HG02678 (cell line): ENCODE measurements around the gene CES2.
"Not testable (repeated sequence)": the region's sequence is repeated elsewhere in the genome, so short reads cannot be mapped to it uniquely, and the experiment has no call there.

ENCODE experiments used
- ATAC-seq: cut with Tn5 transposase; IDR thresholded peaks from one replicate; pipeline ENCODE4 v1.9.1; 2021; ENCODE audit warnings: mild to moderate bottlenecking, moderate library complexity; ENCODE audit not compliant: unreplicated experiment

CES2 gene, protein sequence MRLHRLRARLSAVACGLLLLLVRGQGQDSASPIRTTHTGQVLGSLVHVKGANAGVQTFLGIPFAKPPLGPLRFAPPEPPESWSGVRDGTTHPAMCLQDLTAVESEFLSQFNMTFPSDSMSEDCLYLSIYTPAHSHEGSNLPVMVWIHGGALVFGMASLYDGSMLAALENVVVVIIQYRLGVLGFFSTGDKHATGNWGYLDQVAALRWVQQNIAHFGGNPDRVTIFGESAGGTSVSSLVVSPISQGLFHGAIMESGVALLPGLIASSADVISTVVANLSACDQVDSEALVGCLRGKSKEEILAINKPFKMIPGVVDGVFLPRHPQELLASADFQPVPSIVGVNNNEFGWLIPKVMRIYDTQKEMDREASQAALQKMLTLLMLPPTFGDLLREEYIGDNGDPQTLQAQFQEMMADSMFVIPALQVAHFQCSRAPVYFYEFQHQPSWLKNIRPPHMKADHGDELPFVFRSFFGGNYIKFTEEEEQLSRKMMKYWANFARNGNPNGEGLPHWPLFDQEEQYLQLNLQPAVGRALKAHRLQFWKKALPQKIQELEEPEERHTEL

GRCh38 chr16:66935314-66936011, at the start of gene CES2:
CES2 (plus strand) TSS chr16:66935516; CDS start chr16:66935636, 120 bp downstream.
- ATAC-seq: no peak

DNA sequence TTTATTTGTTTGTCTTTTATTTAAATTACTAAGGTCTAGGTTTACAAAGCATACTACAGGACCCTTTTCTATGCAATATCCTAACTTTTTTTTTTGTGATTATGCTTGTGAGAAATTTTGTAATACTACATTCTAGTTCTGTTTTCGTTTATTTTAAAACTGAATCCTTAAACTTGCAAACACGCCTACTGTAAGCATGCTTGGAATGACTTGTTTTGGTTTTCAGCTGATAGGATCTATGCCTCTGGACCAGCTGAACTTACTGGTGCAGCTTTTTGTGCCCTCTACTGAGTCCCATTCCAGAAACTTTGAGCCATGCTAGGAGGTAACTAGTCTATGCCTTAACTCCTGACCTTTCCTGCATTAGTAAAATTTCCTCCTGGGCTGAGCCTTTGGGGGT, 49.0 kb upstream of the CES2 start:
- no peak for ATAC-seq

DNA sequence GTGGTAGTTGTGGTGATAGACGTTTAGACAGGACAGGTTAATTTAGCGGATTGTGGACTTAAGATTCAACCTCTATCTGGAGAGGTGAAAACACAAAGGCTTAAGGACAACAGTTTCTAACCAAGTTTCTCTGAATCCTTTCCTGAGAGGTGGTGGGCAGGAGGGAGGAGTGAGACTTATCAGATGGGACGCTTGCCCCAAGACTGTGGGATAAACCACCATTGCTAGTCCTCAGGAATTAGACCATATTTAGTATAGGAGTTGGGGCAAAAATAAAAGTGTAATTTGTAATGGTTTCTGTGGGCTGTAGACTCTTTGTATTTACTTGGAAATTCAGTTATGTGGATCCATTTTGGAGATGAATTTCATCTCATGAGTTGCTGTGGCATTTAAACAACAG, 48.4 kb upstream of the CES2 start:
- ATAC-seq: no peak

DNA sequence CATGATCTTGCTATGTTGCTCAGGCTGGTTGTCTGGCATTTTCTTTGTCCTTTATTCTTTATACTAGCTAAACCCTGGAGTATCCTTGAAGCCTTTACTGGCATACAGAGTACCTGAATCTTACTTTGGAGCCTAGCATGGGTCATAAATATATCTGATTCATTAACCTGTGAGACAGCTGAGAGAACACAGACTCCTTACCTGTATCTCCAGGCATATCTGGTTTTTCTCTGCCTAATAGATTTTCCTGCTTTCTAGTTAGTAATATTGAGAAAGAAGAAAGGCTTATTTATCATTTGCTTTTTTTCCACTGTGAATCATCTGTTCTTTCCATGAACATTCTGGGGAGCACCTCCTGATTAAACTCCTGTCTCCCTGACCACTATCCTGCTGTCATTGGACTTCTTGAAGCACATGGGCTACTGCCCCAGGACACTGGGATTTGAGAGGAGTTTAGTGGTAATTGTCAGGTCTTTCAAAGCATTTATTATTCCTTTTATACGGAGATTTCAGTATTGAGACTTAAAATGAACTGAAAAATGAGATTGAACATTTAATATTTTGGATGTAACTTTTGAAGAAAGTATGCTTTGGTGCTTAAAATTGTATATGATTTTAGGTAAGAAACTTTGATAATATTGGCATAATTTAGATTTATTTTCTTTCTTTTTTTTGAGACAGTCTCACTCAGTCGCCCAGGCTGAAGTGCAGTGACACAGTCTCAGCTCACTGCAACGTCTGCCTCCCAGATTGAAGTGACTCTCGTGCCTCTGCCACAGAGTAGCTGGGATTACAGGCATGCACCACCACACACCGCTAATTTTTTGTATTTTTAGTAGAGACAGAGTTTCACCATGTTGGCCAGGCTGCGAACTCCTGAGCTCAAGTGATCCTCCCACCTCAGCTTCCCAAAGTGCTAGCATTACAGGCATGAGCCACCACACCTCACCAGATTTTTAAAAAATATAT, 46.4 kb upstream of the CES2 start:
- no peak for ATAC-seq

DNA sequence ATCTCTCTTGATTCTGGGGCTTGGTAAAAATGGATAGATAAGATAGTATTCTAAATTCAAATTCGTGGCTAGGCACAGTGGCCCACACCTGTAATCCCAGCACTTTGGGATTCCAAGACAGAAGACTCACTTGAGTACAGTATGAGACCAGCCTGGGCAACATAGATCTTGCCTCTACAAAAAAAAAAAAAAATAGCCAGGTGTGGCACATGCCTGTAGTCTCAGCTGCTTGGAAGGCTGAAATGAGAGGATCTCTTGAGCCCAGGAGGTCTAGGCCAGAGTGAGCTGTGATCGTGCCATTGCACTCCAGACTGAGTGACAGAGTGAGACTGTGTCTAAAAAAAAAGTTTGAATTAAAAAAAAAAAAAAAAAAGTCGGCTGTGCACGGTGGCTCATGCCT, 45.7 kb upstream of the CES2 start:
- no peak for ATAC-seq

GRCh38 chr16:66890799-66891198, 44.5 kb upstream of the CES2 start:
- no peak for ATAC-seq

- no peak for ATAC-seq
Observed at GRCh38 chr16:66891360-66891759, 44.0 kb upstream of the CES2 start.

DNA sequence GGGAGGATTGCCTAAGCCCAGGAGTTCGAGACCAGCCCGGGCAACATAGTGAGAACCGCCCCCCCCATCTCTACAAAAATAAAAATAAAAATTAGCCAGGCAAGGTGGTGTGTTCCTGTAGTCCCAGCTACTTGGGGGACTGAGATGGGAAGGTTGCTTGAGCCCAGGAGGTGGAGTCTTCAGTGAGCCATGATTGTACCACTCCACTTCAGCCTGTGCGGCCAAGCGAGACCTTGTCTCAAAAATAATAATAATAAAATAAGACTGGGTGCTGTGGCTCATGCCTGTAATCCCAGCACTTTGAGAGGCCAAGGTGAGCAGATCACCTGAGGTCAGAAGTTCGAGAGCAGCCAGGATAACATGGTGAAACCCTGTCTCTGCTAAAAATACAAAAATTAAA, 43.5 kb upstream of the CES2 start:
- no peak for ATAC-seq

- ATAC-seq: no peak
Observed at GRCh38 chr16:66894055-66894454, 41.3 kb upstream of the CES2 start.

- no peak for ATAC-seq
Observed at GRCh38 chr16:66894948-66895688, 40.2 kb upstream of the CES2 start.

DNA sequence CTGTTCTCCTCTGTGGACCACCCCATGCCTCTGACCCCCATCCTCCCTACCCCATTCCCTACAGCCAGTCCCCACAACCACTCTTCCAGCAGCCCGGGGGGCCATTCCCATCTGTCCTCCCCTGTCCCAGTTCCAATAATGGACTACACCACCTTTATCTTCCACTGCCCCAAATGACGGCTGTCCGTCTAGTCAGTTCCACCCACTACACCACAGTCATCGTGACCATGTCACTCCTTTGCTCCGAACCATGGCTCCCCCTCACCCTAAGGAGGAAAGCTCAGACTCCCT, 39.7 kb upstream of the CES2 start:
- ATAC-seq: no peak

DNA sequence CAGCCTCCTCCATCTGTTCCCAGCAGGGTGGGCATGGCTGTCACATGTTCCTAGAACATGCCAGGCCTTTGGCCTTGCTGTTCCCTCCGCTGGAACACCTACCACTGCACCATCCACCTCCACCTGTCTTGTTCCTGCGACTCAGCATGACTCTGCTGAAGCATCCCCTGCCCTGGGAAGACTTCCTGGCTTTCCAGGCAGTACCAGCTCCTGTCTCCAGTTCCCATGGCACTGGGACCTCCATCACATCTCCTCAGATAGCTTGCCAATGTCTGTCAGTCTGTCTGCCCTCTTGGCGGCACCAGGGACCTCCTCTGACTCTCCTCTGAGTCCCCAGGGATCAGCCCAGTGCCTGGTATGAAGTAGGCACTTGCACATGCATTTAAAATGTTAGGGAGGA, 39.3 kb upstream of the CES2 start:
- ATAC-seq: no peak

DNA sequence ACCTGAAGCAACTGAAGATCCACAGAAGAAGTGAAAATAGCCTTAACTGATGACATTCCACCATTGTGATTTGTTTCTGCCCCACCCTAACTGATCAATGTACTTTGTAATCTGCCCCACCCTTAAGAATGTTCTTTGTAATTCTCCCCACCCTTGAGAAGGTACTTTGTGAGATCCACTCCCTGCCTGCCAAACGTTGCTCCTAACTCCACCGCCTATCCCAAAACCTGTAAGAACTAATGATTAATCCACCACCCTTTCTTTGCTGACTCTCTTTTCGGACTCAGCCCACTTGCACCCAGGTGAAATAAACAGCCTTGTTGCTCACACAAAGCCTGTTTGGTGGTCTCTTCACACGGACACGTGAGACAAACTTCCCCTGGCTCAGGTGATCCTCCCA, 38.6 kb upstream of the CES2 start:
- ATAC-seq: not testable (repeated sequence)

DNA sequence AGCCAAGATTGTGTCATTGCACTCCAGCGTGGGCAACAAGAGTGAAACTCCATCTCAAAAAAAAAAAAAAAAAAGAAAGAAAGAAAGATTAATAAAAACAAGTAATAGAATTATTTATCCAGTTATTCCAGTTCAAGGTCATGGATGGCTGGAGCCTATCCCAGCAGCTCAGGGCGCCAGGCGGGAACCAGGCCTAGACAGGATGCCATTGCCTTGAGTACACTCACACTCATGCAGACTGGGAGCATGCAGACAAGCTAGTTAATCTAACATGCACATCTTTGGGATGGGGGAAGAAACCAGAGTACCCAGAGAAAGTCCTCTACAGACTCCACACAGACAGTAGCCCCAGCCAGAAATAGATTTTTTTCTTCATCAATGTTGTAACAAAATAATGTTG, 37.1 kb upstream of the CES2 start:
- ATAC-seq: no peak

GRCh38 chr16:66898933-66899309, 36.4 kb upstream of the CES2 start:
- ATAC-seq: no peak

GRCh38 chr16:66899310-66899944, 35.9 kb upstream of the CES2 start:
- ATAC-seq: no peak

DNA sequence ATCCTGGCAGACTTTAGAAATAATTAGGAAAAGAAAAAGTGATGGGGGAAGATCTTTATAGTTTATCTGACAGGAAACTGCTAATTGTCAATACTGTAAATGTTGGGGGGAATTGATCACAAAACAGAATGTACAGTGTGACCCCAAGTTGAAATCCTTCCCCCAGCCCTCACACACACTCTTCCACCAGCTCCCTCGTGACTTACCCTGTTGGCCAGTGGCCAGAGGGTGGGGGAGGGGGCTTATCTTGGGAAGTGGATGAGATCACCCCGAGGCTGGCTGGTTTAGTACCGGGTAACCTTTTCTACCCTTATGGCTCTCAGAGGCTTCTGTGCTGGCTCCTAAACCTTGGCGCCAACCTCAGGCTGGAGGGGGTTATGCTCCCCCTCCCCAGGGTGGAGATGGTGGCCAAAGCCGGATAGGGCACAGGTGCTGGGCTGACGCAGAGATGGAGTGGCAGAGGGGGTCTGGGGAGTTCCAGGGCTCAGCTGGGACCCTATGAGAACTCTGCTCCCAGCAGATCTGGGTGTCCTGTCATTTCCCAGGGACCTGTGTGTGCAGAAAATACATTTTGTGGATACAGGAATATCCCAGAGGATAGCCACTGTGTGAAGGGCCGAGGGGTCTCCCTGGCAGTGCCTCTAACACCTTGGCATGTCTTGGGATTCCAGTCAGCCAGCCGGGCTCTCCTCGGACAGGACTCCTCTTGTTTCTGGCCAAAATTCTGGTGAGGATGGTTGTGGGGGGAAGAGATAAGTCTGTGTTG, 35.2 kb upstream of the CES2 start:
- no peak for ATAC-seq

GRCh38 chr16:66900721-66901441, 34.4 kb upstream of the CES2 start:
- no peak for ATAC-seq

- ATAC-seq: no peak
Observed at GRCh38 chr16:66901626-66902025, 33.7 kb upstream of the CES2 start.
